Esophagus (tissue), 2 donors: ENCODE results near the gene SMARCD3. TPM values are rescaled to one million over a fixed set of nuclear protein-coding genes. Genes with fewer than 3 reads are reported as not detected.

Experiments
- H3K27ac ChIP-seq, 2 donors: one replicate each; pipeline ENCODE4 v1.5.1; 2013; ENCODE audit warnings: low read depth in 2 of 2, mild to moderate bottlenecking in 2 of 2, inconsistent platforms in 1 of 2, low read length in 1 of 2, moderate library complexity in 1 of 2
- H3K27me3 ChIP-seq, 2 donors: one replicate each; pipeline ENCODE4 v1.6.1; 2013; ENCODE audit warnings: low read length in 2 of 2, control low read depth in 1 of 2, mild to moderate bottlenecking in 1 of 2; ENCODE audit not compliant: insufficient read depth in 2 of 2, control insufficient read depth in 1 of 2
- H3K36me3 ChIP-seq, 2 donors: one replicate each; pipeline ENCODE4 v1.6.1; 2013; ENCODE audit warnings: low read length in 1 of 2; ENCODE audit not compliant: control insufficient read depth in 2 of 2, insufficient read depth in 2 of 2
- H3K4me1 ChIP-seq, 2 donors: one replicate each; pipeline ENCODE4 v1.6.1; 2013; ENCODE audit warnings: low read length in 1 of 2; ENCODE audit not compliant: control insufficient read depth in 2 of 2, insufficient read depth in 2 of 2
- H3K4me3 ChIP-seq, 2 donors: one replicate each; pipeline ENCODE4 v1.5.1; 2013; ENCODE audit warnings: low read length in 2 of 2, mild to moderate bottlenecking in 2 of 2, low read depth in 1 of 2, moderate library complexity in 1 of 2
- H3K9me3 ChIP-seq, 2 donors: one replicate each; pipeline ENCODE4 v1.6.1; 2013; ENCODE audit warnings: mild to moderate bottlenecking in 2 of 2, low read depth in 1 of 2, low read length in 1 of 2, moderate library complexity in 1 of 2; ENCODE audit not compliant: control insufficient read depth in 2 of 2, insufficient read depth in 1 of 2
- WGBS, 2 donors: extraction: QIAGEN DNeasy Blood & Tissue Kit; methylation state at CpG; one replicate each; pipeline ENCODE4 v1.1.7; 2013; 5-methylcytosine and 5-hydroxymethylcytosine counted together
- polyA plus RNA-seq, 2 donors: library from polyadenylated mRNA; stranded (reverse); fragments of 200-250 nt; gene quantifications; one replicate each; pipeline ENCODE4 v1.2.3, GENCODE V29; 2013
- donor health status: healthy with polysubstance abuse.
- donor health status: Bipolar disorder and iron deficiency.

SMARCD3 gene
- polyA plus RNA-seq, 2 donors = 7.5 to 8.3 TPM

DNA sequence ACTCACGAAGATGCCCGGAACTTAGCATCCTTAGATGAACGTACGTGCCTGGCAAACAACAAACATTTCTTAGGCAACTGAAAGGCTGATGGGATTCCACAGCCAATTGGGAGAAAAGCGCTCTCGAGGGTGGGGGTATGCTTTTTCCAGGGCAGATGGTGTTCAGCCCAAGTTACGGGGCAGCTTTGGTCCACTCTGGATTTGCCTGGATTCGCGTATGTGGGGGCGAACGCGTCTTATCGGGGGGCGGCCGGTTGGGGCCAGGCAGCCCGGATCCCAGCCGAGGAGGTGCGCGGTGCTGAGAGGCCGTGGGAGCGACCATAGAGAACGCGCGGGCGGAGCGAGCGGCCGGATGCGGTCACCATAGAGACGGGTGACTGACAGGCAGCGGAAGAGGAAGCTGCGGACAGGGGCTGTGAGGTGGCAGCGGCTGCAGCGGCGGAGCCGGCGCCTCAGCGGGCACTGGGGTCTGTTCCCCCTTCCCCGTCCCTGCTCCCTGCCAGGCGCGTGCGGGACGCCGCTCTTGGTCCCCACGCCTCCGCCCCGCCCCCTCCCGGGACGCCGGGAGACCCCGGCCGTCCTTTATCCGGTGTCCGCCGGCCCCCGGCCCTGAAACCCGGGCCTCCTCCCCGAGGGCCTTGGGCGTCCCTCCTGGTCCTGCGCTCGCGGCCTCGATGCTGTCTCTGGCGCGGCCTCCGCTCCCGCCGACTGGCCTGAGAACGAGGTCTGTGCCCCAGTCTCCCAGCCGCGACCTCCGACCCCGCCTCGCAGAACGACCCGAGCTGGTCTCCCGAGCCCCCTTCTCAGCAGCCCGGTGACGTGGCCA lies 16.2 kb downstream of the SMARCD3 start, which contains the start of gene CHPF2:
Gene CHPF2, plus strand, starts transcription at position 393 of the 826 bp plus-strand sequence. CDS start 1,529 bp downstream, outside the sequence.
- peaks cover under 1 to 17% of the 10 kb centered on the region in 2 donors for H3K36me3 ChIP-seq
- no peaks in the 10 kb centered on the region for H3K27me3 ChIP-seq
- no peaks in the 10 kb centered on the region for H3K9me3 ChIP-seq
- 0 to 1% methylated on average over 66 to 79 of the region's 79 CpGs for WGBS, 2 donors
- peak within 1 kb of the TSS; percentile 67 to 73 for H3K27ac ChIP-seq
- H3K4me1 ChIP-seq = peaks cover 3 to 10% of the 10 kb centered on the region in 2 donors
- peak within 1 kb of the TSS; percentile 72 to 95 for H3K4me3 ChIP-seq

DNA sequence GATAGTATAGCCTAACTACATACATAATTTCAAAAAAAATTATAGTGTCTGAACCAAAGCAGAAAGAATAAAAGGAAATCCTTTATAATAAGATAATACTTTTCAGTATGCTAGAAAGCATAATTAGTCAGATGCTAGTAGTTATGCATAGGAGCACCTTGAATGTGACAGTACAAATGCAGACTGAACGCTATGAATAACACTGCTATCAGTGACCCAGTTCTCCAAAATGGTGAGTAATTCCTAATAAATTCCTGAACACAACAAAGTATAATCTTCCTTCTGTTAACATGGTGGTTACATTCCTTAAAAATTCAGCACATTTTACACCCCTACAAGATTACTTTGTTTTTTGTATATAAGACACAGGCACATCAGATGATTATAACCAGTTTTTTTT lies 17.4 kb downstream of the SMARCD3 start:
- 82 to 86% methylated on average over 1 of the region's 1 CpG for WGBS, 2 donors

DNA sequence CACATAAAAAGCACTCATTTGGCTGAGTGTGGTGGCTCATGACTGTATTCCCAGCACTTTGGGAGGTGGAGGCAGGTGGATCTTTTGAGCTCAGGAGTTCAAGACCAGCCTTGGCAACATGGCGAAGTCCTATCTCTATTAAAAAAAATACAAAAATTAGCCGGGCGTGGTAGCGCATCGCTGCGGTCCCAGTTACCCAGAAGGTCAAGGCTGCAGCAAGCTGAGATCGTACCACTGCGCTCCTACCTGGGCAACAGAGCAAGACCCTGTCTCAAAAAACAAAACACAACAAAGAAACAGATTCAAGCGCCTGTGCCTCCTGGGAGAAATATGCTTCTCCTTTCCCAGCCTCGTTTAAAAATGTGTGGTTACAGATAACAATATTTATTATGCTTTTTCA lies 19.2 kb downstream of the SMARCD3 start:
- H3K9me3 ChIP-seq = no peaks in the 10 kb centered on the region
- H3K36me3 ChIP-seq = peaks cover 0 to 6% of the 10 kb centered on the region in 2 donors
- no peaks in the 10 kb centered on the region for H3K27me3 ChIP-seq
- peaks cover 3 to 17% of the 10 kb centered on the region in 2 donors for H3K4me1 ChIP-seq
- H3K4me3 ChIP-seq = no peak overlapping the region
- WGBS, 2 donors = 89% methylated on average over 10 of the region's 10 CpGs
- H3K27ac ChIP-seq = no peak overlapping the region

More for the DNA sequence above, 17.4 kb downstream of the SMARCD3 start:
- Histone ChIP-seq H3K27ac (no peak overlapping the region), H3K9me3 (no peaks in the 10 kb centered on the region), H3K4me3 (no peak overlapping the region), H3K27me3 (no peaks in the 10 kb centered on the region), H3K36me3 (peaks cover 0 to 7% of the 10 kb centered on the region in 2 donors), H3K4me1 (peaks cover 3 to 14% of the 10 kb centered on the region in 2 donors)

DNA sequence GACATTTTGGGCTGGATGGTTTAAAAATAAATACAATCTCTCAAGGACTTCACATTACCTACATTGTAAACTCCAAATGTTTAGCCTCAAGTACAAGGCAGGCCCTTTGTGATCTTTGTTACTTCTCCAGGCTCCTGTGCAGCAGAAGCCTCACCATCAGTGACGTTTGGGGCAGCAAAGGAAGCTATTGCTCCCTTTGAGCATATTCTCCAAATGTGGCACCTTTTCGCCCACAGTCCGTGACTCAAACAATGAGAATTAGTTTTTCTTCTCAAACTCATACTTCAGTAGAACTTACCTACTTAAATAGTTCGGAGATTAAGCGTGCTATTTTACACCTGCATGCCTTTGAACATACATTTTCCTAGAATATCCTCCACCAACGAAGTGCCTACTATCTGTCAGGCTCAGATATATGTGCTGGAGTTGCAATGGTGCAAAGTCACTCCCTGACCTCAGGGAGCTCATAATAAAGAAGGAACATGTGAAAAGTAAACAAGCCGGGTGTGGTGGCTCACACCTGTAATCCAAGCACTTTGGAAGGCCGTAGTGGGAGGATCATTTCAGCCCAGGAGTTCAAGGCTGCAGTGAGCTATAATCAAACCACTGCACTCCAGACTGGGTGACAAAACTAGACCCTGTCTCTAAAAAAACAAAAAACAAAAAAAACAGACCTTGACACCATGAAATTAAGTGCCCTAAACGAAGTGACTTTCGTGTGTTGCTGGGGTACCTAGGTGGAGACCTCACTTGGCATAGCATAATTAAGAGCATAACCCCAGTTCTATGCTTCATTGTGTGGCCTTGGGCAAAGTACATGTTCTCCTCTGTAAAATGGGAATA lies 20.2 kb downstream of the SMARCD3 start:
- H3K36me3 ChIP-seq = peaks cover 0 to 14% of the 10 kb centered on the region in 2 donors
- no peaks in the 10 kb centered on the region for H3K9me3 ChIP-seq
- peaks cover under 1 to 15% of the 10 kb centered on the region in 2 donors for H3K4me1 ChIP-seq
- H3K27me3 ChIP-seq = no peaks in the 10 kb centered on the region
- WGBS, 2 donors = 53 to 56% methylated on average over 10 of the region's 10 CpGs
- H3K27ac ChIP-seq = peak overlapping the region in 1 of 2 donors; percentile 67
- peak overlapping the region in 1 of 2 donors; percentile 71 for H3K4me3 ChIP-seq

GRCh38 chr7:151226875-151227782 lies 21.4 kb downstream of the SMARCD3 start, which contains the start of gene ABCF2:
ABCF2 (minus strand) TSS chr7:151227205; CDS start chr7:151226458, 747 bp downstream.
- no peaks in the 10 kb centered on the region for H3K27me3 ChIP-seq
- H3K4me3 ChIP-seq = peak within 1 kb of the TSS; percentile 71 to 78
- WGBS, 2 donors = 0% methylated on average over 68 of the region's 68 CpGs
- peak within 1 kb of the TSS; percentile 67 to 87 for H3K27ac ChIP-seq
- H3K9me3 ChIP-seq = no peaks in the 10 kb centered on the region
- H3K4me1 ChIP-seq = peaks cover 0 to 12% of the 10 kb centered on the region in 2 donors
- peaks cover 5 to 18% of the 10 kb centered on the region in 2 donors for H3K36me3 ChIP-seq

DNA sequence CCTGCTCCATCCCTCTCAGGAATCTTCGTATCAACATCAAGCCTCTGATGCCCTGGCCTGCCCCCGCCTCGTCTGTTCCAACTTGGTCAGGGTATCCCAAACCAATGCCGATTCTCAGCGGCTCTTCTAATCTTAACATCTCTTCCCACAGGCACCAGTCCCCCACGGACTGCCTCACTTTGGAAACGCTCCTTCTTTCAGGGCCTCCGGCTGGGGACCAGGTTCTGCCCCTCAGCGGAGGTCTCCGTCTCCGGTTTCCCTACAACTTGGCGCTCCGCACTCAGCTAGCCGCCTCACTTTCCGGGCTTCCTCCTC lies 22.0 kb downstream of the SMARCD3 start:
- peaks cover 0 to 8% of the 10 kb centered on the region in 2 donors for H3K4me1 ChIP-seq
- H3K27ac ChIP-seq = peak overlapping the region; percentile 65 to 66
- peak overlapping the region; percentile 71 to 78 for H3K4me3 ChIP-seq
- 2 to 3% methylated on average over 15 of the region's 15 CpGs for WGBS, 2 donors
- H3K9me3 ChIP-seq = no peaks in the 10 kb centered on the region
- H3K27me3 ChIP-seq = no peaks in the 10 kb centered on the region
- H3K36me3 ChIP-seq = peaks cover 5 to 20% of the 10 kb centered on the region in 2 donors

GRCh38 chr7:151225948-151226510 lies 22.5 kb downstream of the SMARCD3 start:
- WGBS, 2 donors = 58 to 59% methylated on average over 8 of the region's 8 CpGs
- Histone ChIP-seq H3K4me1 (peaks cover 0 to 7% of the 10 kb centered on the region in 2 donors), H3K9me3 (no peaks in the 10 kb centered on the region), H3K27ac (no peak overlapping the region), H3K36me3 (peaks cover 5 to 21% of the 10 kb centered on the region in 2 donors), H3K4me3 (peak overlapping the region; percentile 71 to 78), H3K27me3 (no peaks in the 10 kb centered on the region)

GRCh38 chr7:151223728-151224127 lies 24.8 kb downstream of the SMARCD3 start:
- H3K27me3 ChIP-seq = no peaks in the 10 kb centered on the region
- peaks cover 0 to 7% of the 10 kb centered on the region in 2 donors for H3K4me1 ChIP-seq
- peaks cover 10 to 30% of the 10 kb centered on the region in 2 donors for H3K36me3 ChIP-seq
- no peak overlapping the region for H3K27ac ChIP-seq
- WGBS, 2 donors = 92 to 93% methylated on average over 14 of the region's 14 CpGs
- no peaks in the 10 kb centered on the region for H3K9me3 ChIP-seq
- no peak overlapping the region for H3K4me3 ChIP-seq
